A673 (cell line): Measurements from ENCODE around the gene PDE10A.

Source experiments
- EZH2 ChIP-seq: fragments of 200-600 bp; sonication (generic); IDR thresholded peaks from 2 replicates; pipeline ENCODE4 v1.6.1; 2017; ENCODE audit warnings: borderline replicate concordance, low read depth, mild to moderate bottlenecking, mixed read lengths, antibody characterized with exemption, low read length; ENCODE audit not compliant: poor library complexity, severe bottlenecking
- TF ChIP-seq, protein P1 (sequence below): fragments of 300-800, 200-600 bp; sonication (generic); conservative IDR thresholded peaks from 2 replicates; pipeline ENCODE4 v1.5.1; 2017; ENCODE audit warnings: low read depth, mild to moderate bottlenecking, antibody characterized with exemption, low read length, moderate library complexity, mixed read lengths

GRCh38 chr6:165636402-165637048 is 26.5 kb downstream of the PDE10A start:
- TF ChIP-seq EZH2: no peak
- TF ChIP-seq, protein P1, sequence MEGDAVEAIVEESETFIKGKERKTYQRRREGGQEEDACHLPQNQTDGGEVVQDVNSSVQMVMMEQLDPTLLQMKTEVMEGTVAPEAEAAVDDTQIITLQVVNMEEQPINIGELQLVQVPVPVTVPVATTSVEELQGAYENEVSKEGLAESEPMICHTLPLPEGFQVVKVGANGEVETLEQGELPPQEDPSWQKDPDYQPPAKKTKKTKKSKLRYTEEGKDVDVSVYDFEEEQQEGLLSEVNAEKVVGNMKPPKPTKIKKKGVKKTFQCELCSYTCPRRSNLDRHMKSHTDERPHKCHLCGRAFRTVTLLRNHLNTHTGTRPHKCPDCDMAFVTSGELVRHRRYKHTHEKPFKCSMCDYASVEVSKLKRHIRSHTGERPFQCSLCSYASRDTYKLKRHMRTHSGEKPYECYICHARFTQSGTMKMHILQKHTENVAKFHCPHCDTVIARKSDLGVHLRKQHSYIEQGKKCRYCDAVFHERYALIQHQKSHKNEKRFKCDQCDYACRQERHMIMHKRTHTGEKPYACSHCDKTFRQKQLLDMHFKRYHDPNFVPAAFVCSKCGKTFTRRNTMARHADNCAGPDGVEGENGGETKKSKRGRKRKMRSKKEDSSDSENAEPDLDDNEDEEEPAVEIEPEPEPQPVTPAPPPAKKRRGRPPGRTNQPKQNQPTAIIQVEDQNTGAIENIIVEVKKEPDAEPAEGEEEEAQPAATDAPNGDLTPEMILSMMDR: no peak
